ENCODE data around the gene HPSE2.
"Not testable (repeated sequence)": the region's sequence is repeated elsewhere in the genome, so short reads cannot be mapped to it uniquely, and the experiment has no call there.

DNA sequence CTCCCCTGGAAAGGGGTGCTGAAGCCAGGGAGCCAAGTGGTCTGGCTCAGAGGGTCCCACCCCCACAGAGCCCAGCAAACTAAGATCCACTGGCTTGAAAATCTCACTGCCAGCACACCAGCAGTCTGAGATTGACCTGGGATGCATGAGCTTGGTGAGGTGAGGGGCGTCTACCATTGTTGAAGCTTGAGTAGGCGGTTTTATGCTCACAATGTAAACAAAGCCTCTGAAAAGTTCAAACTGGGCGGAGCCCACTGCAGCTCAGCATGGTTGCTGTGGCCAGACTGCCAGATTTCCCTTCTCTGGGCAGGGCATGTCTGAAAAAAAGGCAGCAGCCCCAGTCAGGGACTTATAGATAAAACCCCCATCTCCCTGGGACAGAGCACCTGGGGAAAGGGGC lies 102.8 kb downstream of the HPSE2 start:
- TF ChIP-seq CTCF (conservative IDR thresholded peaks at IDR 0.05); ZFX (IDR thresholded peaks at IDR 0.05): not testable (repeated sequence)

All from C4-2B (cell line).